Smooth muscle cell (in vitro differentiated cells): ENCODE measurements around the gene TOMM5. TPM values are rescaled to one million over a fixed set of nuclear protein-coding genes. Genes with fewer than 3 reads are reported as not detected.
A peak's percentile ranks its signal among the peaks of the same experiment; 100 is the strongest.

Source experiments
- DNase-seq: peaks from one replicate; lab custom pipeline; 2025; ENCODE audit not compliant: unreplicated experiment; lab: John Stamatoyannopoulos, UW
- H2AFZ ChIP-seq: fragments of 200-600 bp; sonication (generic); 2 replicates; pipeline ENCODE4 v1.6.0; 2016; ENCODE audit warnings: antibody characterized with exemption, low read depth, mild to moderate bottlenecking
- H3F3A ChIP-seq: fragments of 200-600 bp; sonication (generic); 2 replicates; pipeline ENCODE4 v1.6.0; 2017; ENCODE audit warnings: antibody characterized with exemption, low read depth
- H3K27ac ChIP-seq: fragments of 200-600 bp; sonication (generic); 2 replicates; pipeline ENCODE4 v1.5.1; 2016; ENCODE audit warnings: low read depth, mild to moderate bottlenecking
- H3K27me3 ChIP-seq: fragments of 200-600 bp; sonication (generic); 2 replicates; pipeline ENCODE4 v1.6.1; 2016; ENCODE audit warnings: low read depth, mild to moderate bottlenecking
- H3K36me3 ChIP-seq: fragments of 200-600 bp; sonication (generic); 2 replicates; pipeline ENCODE4 v1.5.1; 2016; ENCODE audit warnings: low read depth
- H3K4me1 ChIP-seq: fragments of 200-600 bp; sonication (generic); 2 replicates; pipeline ENCODE4 v1.5.1; 2016; ENCODE audit warnings: low read depth
- H3K4me2 ChIP-seq: fragments of 200-600 bp; sonication (generic); 2 replicates; pipeline ENCODE4 v1.6.0; 2016; ENCODE audit warnings: mild to moderate bottlenecking
- H3K4me3 ChIP-seq: fragments of 200-600 bp; sonication (generic); 2 replicates; pipeline ENCODE4 v1.5.1; 2016; ENCODE audit warnings: mild to moderate bottlenecking
- H3K79me2 ChIP-seq: fragments of 200-600 bp; sonication (generic); 2 replicates; pipeline ENCODE4 v1.6.0; 2016; ENCODE audit warnings: low read depth, mild to moderate bottlenecking
- H3K9ac ChIP-seq: fragments of 200-600 bp; sonication (generic); 2 replicates; pipeline ENCODE4 v1.6.0; 2016; ENCODE audit warnings: low read depth
- H3K9me3 ChIP-seq: fragments of 200-600 bp; sonication (generic); replicated peaks from 2 replicates; pipeline ENCODE4 v1.5.1; 2016; ENCODE audit warnings: low read depth
- H4K20me1 ChIP-seq: fragments of 200-600 bp; sonication (generic); 2 replicates; pipeline ENCODE4 v1.6.0; 2016; ENCODE audit warnings: low read depth
- WGBS: methylation state at CpG from one replicate; pipeline ENCODE4 v1.1.7; 2016; ENCODE audit warnings: low lambda C conversion rate; 5-methylcytosine and 5-hydroxymethylcytosine counted together
- polyA plus RNA-seq: library from polyadenylated mRNA; unstranded; fragments of >200 nt; fragmentation: Nextera tagmentation; extraction: Ambion mirVana; gene quantifications from 2 replicates; pipeline ENCODE4 v1.2.1, GENCODE V29; 2016
- total RNA-seq: library from RNA; depleted of rRNA; stranded (reverse); fragments of >200 nt; gene quantifications from 2 replicates; pipeline ENCODE4 v1.2.3, GENCODE V29; 2014
- TF ChIP-seq, protein P1 (sequence below): fragments of 200-600 bp; sonication (generic); IDR thresholded peaks from 2 replicates; pipeline ENCODE4 v1.5.1; 2017; ENCODE audit warnings: borderline replicate concordance, mild to moderate bottlenecking, antibody characterized with exemption; ENCODE audit not compliant: insufficient read depth, poor library complexity, severe bottlenecking

The TOMM5 gene
- total and polyA plus RNA-seq, 2 experiments from 2014 or later: 194 to 296 TPM

GRCh38 chr9:37575921-37576721 lies 16.3 kb downstream of the TOMM5 start, which contains the start of gene FBXO10:
Gene FBXO10 (minus strand): TSS chr9:37576380. CDS start chr9:37541768, 34,612 bp downstream.
- peaks cover 15% of the 10 kb centered on the region for H3F3A ChIP-seq
- TF ChIP-seq, protein P1, sequence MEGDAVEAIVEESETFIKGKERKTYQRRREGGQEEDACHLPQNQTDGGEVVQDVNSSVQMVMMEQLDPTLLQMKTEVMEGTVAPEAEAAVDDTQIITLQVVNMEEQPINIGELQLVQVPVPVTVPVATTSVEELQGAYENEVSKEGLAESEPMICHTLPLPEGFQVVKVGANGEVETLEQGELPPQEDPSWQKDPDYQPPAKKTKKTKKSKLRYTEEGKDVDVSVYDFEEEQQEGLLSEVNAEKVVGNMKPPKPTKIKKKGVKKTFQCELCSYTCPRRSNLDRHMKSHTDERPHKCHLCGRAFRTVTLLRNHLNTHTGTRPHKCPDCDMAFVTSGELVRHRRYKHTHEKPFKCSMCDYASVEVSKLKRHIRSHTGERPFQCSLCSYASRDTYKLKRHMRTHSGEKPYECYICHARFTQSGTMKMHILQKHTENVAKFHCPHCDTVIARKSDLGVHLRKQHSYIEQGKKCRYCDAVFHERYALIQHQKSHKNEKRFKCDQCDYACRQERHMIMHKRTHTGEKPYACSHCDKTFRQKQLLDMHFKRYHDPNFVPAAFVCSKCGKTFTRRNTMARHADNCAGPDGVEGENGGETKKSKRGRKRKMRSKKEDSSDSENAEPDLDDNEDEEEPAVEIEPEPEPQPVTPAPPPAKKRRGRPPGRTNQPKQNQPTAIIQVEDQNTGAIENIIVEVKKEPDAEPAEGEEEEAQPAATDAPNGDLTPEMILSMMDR: no peak
- peaks cover 10% of the 10 kb centered on the region for H3K79me2 ChIP-seq
- H3K36me3 ChIP-seq: no peaks in the 10 kb centered on the region
- peaks cover 15% of the 10 kb centered on the region for H3K4me1 ChIP-seq
- peak within 1 kb of the TSS; percentile 84 for H2AFZ ChIP-seq
- H3K4me3 ChIP-seq: peak within 1 kb of the TSS; percentile 66
- H4K20me1 ChIP-seq: peaks cover 5% of the 10 kb centered on the region
- H3K27me3 ChIP-seq: no peaks in the 10 kb centered on the region
- no peaks in the 10 kb centered on the region for H3K9me3 ChIP-seq
- peak; percentile 55 for DNase-seq
- WGBS: under 1% methylated on average over 80 of the region's 81 CpGs
- H3K27ac ChIP-seq: peak within 1 kb of the TSS; percentile 80
- H3K4me2 ChIP-seq: peak within 1 kb of the TSS; percentile 90
- H3K9ac ChIP-seq: peak within 1 kb of the TSS; percentile 83

DNA sequence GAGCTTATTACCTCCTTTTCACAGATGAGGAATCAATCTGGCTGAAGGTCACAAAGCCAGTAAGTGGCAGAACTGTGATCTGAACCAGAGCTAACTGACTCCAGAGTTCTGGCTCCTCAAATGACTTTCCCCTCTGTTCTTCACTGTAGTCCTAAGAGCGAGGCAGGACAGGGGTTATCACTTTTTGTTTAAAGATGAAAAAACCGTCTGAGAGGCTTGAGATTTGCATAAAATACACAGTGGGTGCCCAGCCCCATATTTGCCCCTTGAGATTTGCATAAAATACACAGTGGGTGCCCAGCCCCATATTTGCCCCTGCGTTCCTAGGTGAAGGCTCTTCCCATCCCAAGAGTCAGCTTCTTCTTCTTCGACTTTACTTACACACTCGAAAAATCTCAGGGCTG lies 16.9 kb downstream of the TOMM5 start:
- no peak overlapping the region for H2AFZ ChIP-seq
- H3K9me3 ChIP-seq: no peaks in the 10 kb centered on the region
- H3K4me3 ChIP-seq: peak overlapping the region; percentile 66
- no peak for DNase-seq
- H3K4me1 ChIP-seq: peaks cover 15% of the 10 kb centered on the region
- TF ChIP-seq, protein P1: no peak
- peak overlapping the region; percentile 80 for H3K27ac ChIP-seq
- H3K27me3 ChIP-seq: no peaks in the 10 kb centered on the region
- H4K20me1 ChIP-seq: peaks cover 6% of the 10 kb centered on the region
- H3F3A ChIP-seq: peaks cover 15% of the 10 kb centered on the region
- peak overlapping the region; percentile 83 for H3K9ac ChIP-seq
- WGBS: 0% methylated on average over 5 of the region's 5 CpGs
- H3K4me2 ChIP-seq: peak overlapping the region; percentile 90
- H3K79me2 ChIP-seq: peaks cover 10% of the 10 kb centered on the region
- no peaks in the 10 kb centered on the region for H3K36me3 ChIP-seq

- no peak overlapping the region for H2AFZ ChIP-seq
- WGBS: 27% methylated on average over 5 of the region's 5 CpGs
- TF ChIP-seq, protein P1: no peak
- no peaks in the 10 kb centered on the region for H3K9me3 ChIP-seq
- H3K9ac ChIP-seq: peak overlapping the region; percentile 83
- peak overlapping the region; percentile 66 for H3K4me3 ChIP-seq
- no peaks in the 10 kb centered on the region for H3K27me3 ChIP-seq
- peaks cover 11% of the 10 kb centered on the region for H4K20me1 ChIP-seq
- peaks cover 15% of the 10 kb centered on the region for H3F3A ChIP-seq
- peak overlapping the region; percentile 80 for H3K27ac ChIP-seq
- H3K79me2 ChIP-seq: peaks cover 15% of the 10 kb centered on the region
- H3K36me3 ChIP-seq: no peaks in the 10 kb centered on the region
- H3K4me2 ChIP-seq: peak overlapping the region; percentile 90
- DNase-seq: no peak
- peaks cover 15% of the 10 kb centered on the region for H3K4me1 ChIP-seq
Observed at GRCh38 chr9:37575001-37575400, 17.4 kb downstream of the TOMM5 start.

DNA sequence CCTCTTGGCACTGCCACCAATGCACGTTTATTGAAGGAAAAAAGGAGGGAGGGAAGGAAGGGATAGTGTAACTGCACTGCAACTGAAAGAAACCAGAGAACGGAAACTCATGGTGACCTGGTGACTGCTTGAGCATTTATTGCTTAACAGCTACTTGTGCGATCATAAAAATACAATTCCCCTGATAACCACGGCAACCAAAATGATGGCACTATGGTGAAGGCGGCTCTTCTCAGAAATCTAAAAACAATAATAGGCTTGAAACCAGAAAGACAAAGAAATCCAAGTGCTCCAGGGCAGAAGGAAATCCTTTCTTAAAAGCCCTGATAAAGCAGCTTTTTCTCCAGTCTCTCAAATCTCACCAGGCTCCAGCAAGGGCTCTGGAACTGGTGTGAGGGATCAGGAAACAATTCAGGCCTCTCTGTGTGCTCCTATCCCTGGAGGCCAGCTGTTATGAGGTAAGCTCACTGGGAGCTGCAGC lies 18.1 kb downstream of the TOMM5 start:
- Histone ChIP-seq H3K79me2 (peaks cover 20% of the 10 kb centered on the region), H3K9me3 (no peaks in the 10 kb centered on the region), H3K4me2 (peak overlapping the region; percentile 90), H3K4me1 (peaks cover 15% of the 10 kb centered on the region), H3F3A (peaks cover 15% of the 10 kb centered on the region), H3K9ac (peak overlapping the region; percentile 6), H3K27ac (peak overlapping the region; percentile 80), H3K36me3 (no peaks in the 10 kb centered on the region), H3K27me3 (no peaks in the 10 kb centered on the region), H3K4me3 (peak overlapping the region; percentile 66), H4K20me1 (peaks cover 11% of the 10 kb centered on the region), H2AFZ (no peak overlapping the region)
- TF ChIP-seq, protein P1: no peak
- no peak for DNase-seq
- 12% methylated on average over 5 of the region's 5 CpGs for WGBS
